GM18498 (cell line): Measurements from ENCODE around the gene RTL10.

Source experiments
- ATAC-seq: cut with Tn5 transposase; IDR thresholded peaks from one replicate; pipeline ENCODE4 v1.9.1; 2021; ENCODE audit warnings: mild to moderate bottlenecking, moderate library complexity; ENCODE audit not compliant: unreplicated experiment

Gene RTL10

GRCh38 chr22:19854778-19855503, at the start of gene RTL10, which contains the start of gene GNB1L:
TSS of gene RTL10 (minus strand) at chr22:19854874. CDS start at chr22:19852261, 2,613 bp downstream.
TSS of gene GNB1L (minus strand) at chr22:19854874. CDS start at chr22:19821355, 33,519 bp downstream.
- peak; percentile 91 for ATAC-seq

- no peak for ATAC-seq
Measured at GRCh38 chr22:19904174-19904856, 49.6 kb upstream of the RTL10 start.

GRCh38 chr22:19903513-19903912, 48.8 kb upstream of the RTL10 start:
- ATAC-seq: no peak

GRCh38 chr22:19903031-19903430, 48.4 kb upstream of the RTL10 start:
- ATAC-seq: no peak

- no peak for ATAC-seq
Measured at GRCh38 chr22:19902245-19902715, 47.6 kb upstream of the RTL10 start.

- no peak for ATAC-seq
Measured at GRCh38 chr22:19901577-19902244, 47.0 kb upstream of the RTL10 start.

- ATAC-seq: no peak
Measured at GRCh38 chr22:19900707-19901436, 46.2 kb upstream of the RTL10 start.

GRCh38 chr22:19898831-19899567, 44.3 kb upstream of the RTL10 start:
- ATAC-seq: no peak

- no peak for ATAC-seq
Measured at GRCh38 chr22:19898145-19898544, 43.5 kb upstream of the RTL10 start.

GRCh38 chr22:19897726-19898125, 43.1 kb upstream of the RTL10 start:
- ATAC-seq: no peak

- ATAC-seq: no peak
Measured at GRCh38 chr22:19896665-19897355, 42.1 kb upstream of the RTL10 start.

- ATAC-seq: no peak
Measured at GRCh38 chr22:19895160-19895849, 40.6 kb upstream of the RTL10 start.

- ATAC-seq: no peak
Measured at GRCh38 chr22:19893363-19893762, 38.7 kb upstream of the RTL10 start.

- ATAC-seq: no peak
Measured at GRCh38 chr22:19892925-19893324, 38.3 kb upstream of the RTL10 start.

GRCh38 chr22:19892257-19892879, 37.7 kb upstream of the RTL10 start:
- peak; percentile 30 for ATAC-seq

- ATAC-seq: peak; percentile 65
Measured at GRCh38 chr22:19891317-19892256, 36.9 kb upstream of the RTL10 start.

- ATAC-seq: no peak
Measured at GRCh38 chr22:19890502-19891316, 36.0 kb upstream of the RTL10 start.
